HG03064 (cell line): ENCODE data around the gene ZNF319.
A peak's percentile ranks its signal among the peaks of the same experiment; 100 is the strongest.

ENCODE experiments used
- ATAC-seq: cut with Tn5 transposase; IDR thresholded peaks from one replicate; pipeline ENCODE4 v1.9.1; 2021; ENCODE audit warnings: low read depth; ENCODE audit not compliant: unreplicated experiment

The ZNF319 gene

GRCh38 chr16:58037365-58038057 lies 37.0 kb upstream of the ZNF319 start:
- ATAC-seq, result no peak

- no peak for ATAC-seq
These were observed 36.5 kb upstream of the ZNF319 start for GRCh38 chr16:58036943-58037342.

- no peak for ATAC-seq
These were observed 35.1 kb upstream of the ZNF319 start for GRCh38 chr16:58035356-58036170.

- ATAC-seq, result no peak
These were observed 34.3 kb upstream of the ZNF319 start for GRCh38 chr16:58034774-58035173.

- ATAC-seq, result no peak
These were observed 33.7 kb upstream of the ZNF319 start for GRCh38 chr16:58034128-58034685.

GRCh38 chr16:58032710-58033293 lies 32.3 kb upstream of the ZNF319 start:
- no peak for ATAC-seq

- ATAC-seq, result no peak
These were observed 30.7 kb upstream of the ZNF319 start for GRCh38 chr16:58031016-58031800.

- ATAC-seq, result no peak
These were observed 29.8 kb upstream of the ZNF319 start for GRCh38 chr16:58030136-58030840.

- ATAC-seq, result no peak
These were observed 28.9 kb upstream of the ZNF319 start for GRCh38 chr16:58029410-58029809.

GRCh38 chr16:58028541-58029070 lies 28.1 kb upstream of the ZNF319 start:
- no peak for ATAC-seq

GRCh38 chr16:58027916-58028455 lies 27.5 kb upstream of the ZNF319 start:
- no peak for ATAC-seq

GRCh38 chr16:58027161-58027915 lies 26.9 kb upstream of the ZNF319 start:
- no peak for ATAC-seq

- ATAC-seq, result no peak
These were observed 26.3 kb upstream of the ZNF319 start for GRCh38 chr16:58026705-58027160.

GRCh38 chr16:58026139-58026704 lies 25.8 kb upstream of the ZNF319 start:
- ATAC-seq, result no peak

- ATAC-seq, result peak; percentile 54
These were observed 25.1 kb upstream of the ZNF319 start, which contains the start of gene MMP15 for GRCh38 chr16:58025351-58026138. TSS of gene MMP15 (plus strand) at chr16:58025754. CDS start at chr16:58026351, 597 bp downstream.

GRCh38 chr16:58024486-58025350 lies 24.2 kb upstream of the ZNF319 start:
- no peak for ATAC-seq
